Measurements from ENCODE around the gene CPNE5. TPM values are rescaled to one million over a fixed set of nuclear protein-coding genes. Genes with fewer than 3 reads are reported as not detected.

Gene CPNE5
- total RNA-seq, 2 experiments from 2014 or later, result 0.19 to 0.28 TPM

GRCh38 chr6:36807143-36807542 is 32.1 kb downstream of the CPNE5 start:
- Mint-ChIP-seq H3K27ac (no peak overlapping the region), H3K27me3 (peaks cover 4% of the 10 kb centered on the region), H3K36me3 (ENCODE audit: low read depth) (no peaks in the 10 kb centered on the region), H3K4me3 (no peak overlapping the region), H3K9me3 (no peaks in the 10 kb centered on the region), H3K4me1 (ENCODE audit: low read depth) (no peaks in the 10 kb centered on the region)
- ChIA-PET POLR2A (no interaction called here), CTCF (no interaction called here)
- TF ChIP-seq, protein P1, sequence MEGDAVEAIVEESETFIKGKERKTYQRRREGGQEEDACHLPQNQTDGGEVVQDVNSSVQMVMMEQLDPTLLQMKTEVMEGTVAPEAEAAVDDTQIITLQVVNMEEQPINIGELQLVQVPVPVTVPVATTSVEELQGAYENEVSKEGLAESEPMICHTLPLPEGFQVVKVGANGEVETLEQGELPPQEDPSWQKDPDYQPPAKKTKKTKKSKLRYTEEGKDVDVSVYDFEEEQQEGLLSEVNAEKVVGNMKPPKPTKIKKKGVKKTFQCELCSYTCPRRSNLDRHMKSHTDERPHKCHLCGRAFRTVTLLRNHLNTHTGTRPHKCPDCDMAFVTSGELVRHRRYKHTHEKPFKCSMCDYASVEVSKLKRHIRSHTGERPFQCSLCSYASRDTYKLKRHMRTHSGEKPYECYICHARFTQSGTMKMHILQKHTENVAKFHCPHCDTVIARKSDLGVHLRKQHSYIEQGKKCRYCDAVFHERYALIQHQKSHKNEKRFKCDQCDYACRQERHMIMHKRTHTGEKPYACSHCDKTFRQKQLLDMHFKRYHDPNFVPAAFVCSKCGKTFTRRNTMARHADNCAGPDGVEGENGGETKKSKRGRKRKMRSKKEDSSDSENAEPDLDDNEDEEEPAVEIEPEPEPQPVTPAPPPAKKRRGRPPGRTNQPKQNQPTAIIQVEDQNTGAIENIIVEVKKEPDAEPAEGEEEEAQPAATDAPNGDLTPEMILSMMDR (IDR thresholded peaks at IDR 0.05), result no peak
- Histone ChIP-seq H3K9me3 (ENCODE audit: control insufficient read depth in 1 of 2, insufficient read depth in 1 of 2, low read length in 2 of 2) (no peaks in the 10 kb centered on the region), H3K36me3 (ENCODE audit: insufficient read depth, low read length) (no peaks in the 10 kb centered on the region), H3K4me1 (ENCODE audit: insufficient read depth, low read length) (no peaks in the 10 kb centered on the region), H3K4me3 (ENCODE audit: low read length) (no peak overlapping the region), H3K27me3 (ENCODE audit: control insufficient read depth in 1 of 2, insufficient read depth in 2 of 2, low read length in 2 of 2) (no peaks in the 10 kb centered on the region), H3K27ac (ENCODE audit: low read depth in 1 of 2, low read length in 2 of 2) (no peak overlapping the region)
- ATAC-seq (ENCODE audit: poor library complexity), result no peak
- no peak for DNase-seq
- intact Hi-C loops (cut with DNase I, micrococcal nuclease), result no loop called here

GRCh38 chr6:36805917-36806316 is 33.3 kb downstream of the CPNE5 start:
- H3K4me3 Mint-ChIP-seq, result no peak overlapping the region
- TF ChIP-seq, protein P1 (IDR thresholded peaks at IDR 0.05), result no peak

GRCh38 chr6:36805096-36805797 is 34.0 kb downstream of the CPNE5 start:
- DNase-seq (no peak), ATAC-seq (ENCODE audit: poor library complexity) (no peak)
- Histone ChIP-seq H3K4me1 (ENCODE audit: insufficient read depth, low read length) (no peaks in the 10 kb centered on the region), H3K27ac (ENCODE audit: low read depth in 1 of 2, low read length in 2 of 2) (no peak overlapping the region), H3K36me3 (ENCODE audit: insufficient read depth, low read length) (no peaks in the 10 kb centered on the region), H3K27me3 (ENCODE audit: control insufficient read depth in 1 of 2, insufficient read depth in 2 of 2, low read length in 2 of 2) (no peaks in the 10 kb centered on the region), H3K4me3 (ENCODE audit: low read length) (no peak overlapping the region), H3K9me3 (ENCODE audit: control insufficient read depth in 1 of 2, insufficient read depth in 1 of 2, low read length in 2 of 2) (no peaks in the 10 kb centered on the region)
- Mint-ChIP-seq H3K9me3 (no peaks in the 10 kb centered on the region), H3K27me3 (peaks cover 4% of the 10 kb centered on the region), H3K36me3 (ENCODE audit: low read depth) (no peaks in the 10 kb centered on the region), H3K4me3 (no peak overlapping the region), H3K27ac (no peak overlapping the region), H3K4me1 (ENCODE audit: low read depth) (no peaks in the 10 kb centered on the region)
- CTCF ChIA-PET, result no interaction called here
- intact Hi-C loops (cut with DNase I, micrococcal nuclease), result no loop called here
- POLR2A ChIA-PET, result no interaction called here
- TF ChIP-seq, protein P1 (IDR thresholded peaks at IDR 0.05), result no peak

More at GRCh38 chr6:36805917-36806316, 33.3 kb downstream of the CPNE5 start:
- DNase-seq, result no peak
- no peaks in the 10 kb centered on the region for H3K36me3 Mint-ChIP-seq (ENCODE audit: low read depth)
- H3K9me3 Mint-ChIP-seq, result no peaks in the 10 kb centered on the region
- Histone ChIP-seq H3K4me1 (ENCODE audit: insufficient read depth, low read length) (no peaks in the 10 kb centered on the region), H3K4me3 (ENCODE audit: low read length) (no peak overlapping the region), H3K27ac (ENCODE audit: low read depth in 1 of 2, low read length in 2 of 2) (no peak overlapping the region), H3K36me3 (ENCODE audit: insufficient read depth, low read length) (no peaks in the 10 kb centered on the region), H3K27me3 (ENCODE audit: control insufficient read depth in 1 of 2, insufficient read depth in 2 of 2, low read length in 2 of 2) (no peaks in the 10 kb centered on the region), H3K9me3 (ENCODE audit: control insufficient read depth in 1 of 2, insufficient read depth in 1 of 2, low read length in 2 of 2) (no peaks in the 10 kb centered on the region)
- no peaks in the 10 kb centered on the region for H3K4me1 Mint-ChIP-seq (ENCODE audit: low read depth)
- ChIA-PET CTCF (no interaction called here), POLR2A (no interaction called here)
- no peak overlapping the region for H3K27ac Mint-ChIP-seq
- no peak for ATAC-seq (ENCODE audit: poor library complexity)
- H3K27me3 Mint-ChIP-seq, result peaks cover 4% of the 10 kb centered on the region
- intact Hi-C loops (cut with DNase I, micrococcal nuclease), result no loop called here
